Fibroblast of lung (primary cell): ENCODE results near the gene ZFPM1. TPM values are rescaled to one million over a fixed set of nuclear protein-coding genes. Genes with fewer than 3 reads are reported as not detected.

Experiments
- DNase-seq, 2 donors: peaks; one replicate each; pipeline versions ENCODE4 v3.0.0 to v3.0.0-alpha.2; 2010; ENCODE audit warnings: low read depth in 2 of 2
- H2AFZ ChIP-seq: 2 replicates; pipeline ENCODE4 v1.5.1; 2012; ENCODE audit warnings: low read length, control low read depth, inconsistent platforms
- H3K27ac ChIP-seq: 2 replicates; pipeline ENCODE4 v1.5.1; 2011; ENCODE audit warnings: low read length, control low read depth; ENCODE audit not compliant: insufficient read depth
- H3K27me3 ChIP-seq: 2 replicates; pipeline ENCODE4 v1.5.1; 2011; ENCODE audit warnings: mild to moderate bottlenecking, low read length; ENCODE audit not compliant: control insufficient read depth, insufficient read depth
- H3K36me3 ChIP-seq: 2 replicates; pipeline ENCODE4 v1.5.1; 2011; ENCODE audit warnings: low read length; ENCODE audit not compliant: control insufficient read depth, insufficient read depth
- H3K4me1 ChIP-seq: 2 replicates; pipeline ENCODE4 v1.5.1; 2011; ENCODE audit warnings: low read length; ENCODE audit not compliant: control insufficient read depth, insufficient read depth; ENCODE audit errors: extremely low read depth
- H3K4me2 ChIP-seq: 2 replicates; pipeline ENCODE4 v1.5.1; 2011; ENCODE audit warnings: low read length, control low read depth; ENCODE audit not compliant: insufficient read depth; ENCODE audit errors: extremely low read depth
- H3K4me3 ChIP-seq, 4 experiments: fragments of 200-600 bp in 1 of 4; sonication (generic) in 1 of 4; replicated peaks in 1 of 4; 2 replicates each; pipeline ENCODE4 v1.5.1; 2011 to 2016; ENCODE audit warnings: low read length in 4 of 4, low read depth in 3 of 4, mild to moderate bottlenecking in 3 of 4, control low read depth in 2 of 4, inconsistent platforms in 1 of 4, mixed read lengths in 1 of 4; ENCODE audit not compliant: insufficient read depth in 1 of 4; ENCODE audit errors: control extremely low read depth in 1 of 4
- H3K79me2 ChIP-seq: 2 replicates; pipeline ENCODE4 v1.5.1; 2012; ENCODE audit warnings: mild to moderate bottlenecking, low read length, inconsistent platforms; ENCODE audit not compliant: control insufficient read depth, insufficient read depth
- H3K9ac ChIP-seq: 2 replicates; pipeline ENCODE4 v1.5.1; 2011; ENCODE audit warnings: mild to moderate bottlenecking, low read length, control low read depth; ENCODE audit not compliant: insufficient read depth
- H3K9me3 ChIP-seq: 2 replicates; pipeline ENCODE4 v1.5.1; 2012; ENCODE audit warnings: low read depth, low read length; ENCODE audit not compliant: control insufficient read depth, insufficient read depth
- H4K20me1 ChIP-seq: 2 replicates; pipeline ENCODE4 v1.5.1; 2011; ENCODE audit warnings: low read length; ENCODE audit not compliant: control insufficient read depth, insufficient read depth; ENCODE audit errors: extremely low read depth
- EZH2 ChIP-seq: IDR thresholded peaks from 2 replicates; pipeline ENCODE4 v1.5.1; 2012; ENCODE audit warnings: low read length, control low read depth, mild to moderate bottlenecking; ENCODE audit errors: missing control alignments
- polyA plus RNA-seq, 2 donors: library from polyadenylated mRNA; depleted of rRNA in 1 of 2; stranded (reverse) in 1 of 2; unstranded in 1 of 2; fragments of >200 nt; gene quantifications; 2 replicates each; pipeline ENCODE4 v1.2.1, GENCODE V29; 2011 to 2012; ENCODE audit warnings: missing spikeins in 1 of 2
- total RNA-seq: library from RNA; depleted of rRNA; stranded (reverse); fragments of >200 nt; gene quantifications from 2 replicates; pipeline ENCODE4 v1.2.1, GENCODE V29; 2014
- TF ChIP-seq, protein P1 (sequence below), 2 donors: IDR thresholded peaks in 1 of 2; conservative IDR thresholded peaks in 1 of 2; 1 replicate in 1 of 2; 2 replicates in 1 of 2; pipeline ENCODE4 v1.5.1; 2011 to 2012; ENCODE audit warnings: low read length in 2 of 2, control low read depth in 1 of 2, inconsistent platforms in 1 of 2, low read depth in 1 of 2, mild to moderate bottlenecking in 1 of 2

Gene ZFPM1
- total and polyA plus RNA-seq, 2 donors (not counting 1 experiment from before 2014, with no cell fraction given): 0.27 to 1.7 TPM

DNA sequence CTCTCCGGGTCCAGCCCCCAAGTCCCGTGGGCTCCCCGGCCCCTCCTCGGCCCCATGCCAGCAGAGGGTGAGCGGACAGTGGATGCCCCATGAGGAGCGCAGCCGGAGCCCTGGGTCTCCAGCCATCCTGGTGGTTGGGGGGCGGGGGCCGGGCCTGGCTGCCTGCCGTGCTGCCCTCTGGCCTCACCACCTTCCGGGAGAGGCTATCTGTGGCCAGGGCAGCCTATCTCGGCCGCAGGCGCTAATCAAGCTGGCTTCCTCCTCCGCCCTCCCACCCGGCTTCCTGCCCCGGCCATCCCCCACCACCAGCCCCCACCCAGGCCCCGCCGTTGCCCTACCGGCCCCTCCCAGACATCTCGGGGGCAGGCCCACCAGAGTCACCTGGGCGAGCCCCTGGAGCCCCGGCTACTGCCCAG, 46.8 kb downstream of the ZFPM1 start:
- TF ChIP-seq EZH2: no peak
- TF ChIP-seq, protein P1, sequence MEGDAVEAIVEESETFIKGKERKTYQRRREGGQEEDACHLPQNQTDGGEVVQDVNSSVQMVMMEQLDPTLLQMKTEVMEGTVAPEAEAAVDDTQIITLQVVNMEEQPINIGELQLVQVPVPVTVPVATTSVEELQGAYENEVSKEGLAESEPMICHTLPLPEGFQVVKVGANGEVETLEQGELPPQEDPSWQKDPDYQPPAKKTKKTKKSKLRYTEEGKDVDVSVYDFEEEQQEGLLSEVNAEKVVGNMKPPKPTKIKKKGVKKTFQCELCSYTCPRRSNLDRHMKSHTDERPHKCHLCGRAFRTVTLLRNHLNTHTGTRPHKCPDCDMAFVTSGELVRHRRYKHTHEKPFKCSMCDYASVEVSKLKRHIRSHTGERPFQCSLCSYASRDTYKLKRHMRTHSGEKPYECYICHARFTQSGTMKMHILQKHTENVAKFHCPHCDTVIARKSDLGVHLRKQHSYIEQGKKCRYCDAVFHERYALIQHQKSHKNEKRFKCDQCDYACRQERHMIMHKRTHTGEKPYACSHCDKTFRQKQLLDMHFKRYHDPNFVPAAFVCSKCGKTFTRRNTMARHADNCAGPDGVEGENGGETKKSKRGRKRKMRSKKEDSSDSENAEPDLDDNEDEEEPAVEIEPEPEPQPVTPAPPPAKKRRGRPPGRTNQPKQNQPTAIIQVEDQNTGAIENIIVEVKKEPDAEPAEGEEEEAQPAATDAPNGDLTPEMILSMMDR (conservative IDR thresholded peaks at IDR 0.05 in 1 of 2, IDR thresholded peaks at IDR 0.05 in 1 of 2; ENCODE audit: low read depth in 1 of 2, low read length in 2 of 2): no peak
- no peaks in the 10 kb centered on the region for H4K20me1 ChIP-seq
- no peaks in the 10 kb centered on the region for H3K36me3 ChIP-seq
- H3K9ac ChIP-seq: no peak overlapping the region
- no peaks in the 10 kb centered on the region for H3K27me3 ChIP-seq
- no peak overlapping the region for H2AFZ ChIP-seq
- no peak overlapping the region for H3K4me2 ChIP-seq
- DNase-seq: no peak
- no peaks in the 10 kb centered on the region for H3K4me1 ChIP-seq
- H3K4me3 ChIP-seq: no peak overlapping the region
- no peaks in the 10 kb centered on the region for H3K9me3 ChIP-seq
- no peak overlapping the region for H3K27ac ChIP-seq
- H3K79me2 ChIP-seq: no peaks in the 10 kb centered on the region

DNA sequence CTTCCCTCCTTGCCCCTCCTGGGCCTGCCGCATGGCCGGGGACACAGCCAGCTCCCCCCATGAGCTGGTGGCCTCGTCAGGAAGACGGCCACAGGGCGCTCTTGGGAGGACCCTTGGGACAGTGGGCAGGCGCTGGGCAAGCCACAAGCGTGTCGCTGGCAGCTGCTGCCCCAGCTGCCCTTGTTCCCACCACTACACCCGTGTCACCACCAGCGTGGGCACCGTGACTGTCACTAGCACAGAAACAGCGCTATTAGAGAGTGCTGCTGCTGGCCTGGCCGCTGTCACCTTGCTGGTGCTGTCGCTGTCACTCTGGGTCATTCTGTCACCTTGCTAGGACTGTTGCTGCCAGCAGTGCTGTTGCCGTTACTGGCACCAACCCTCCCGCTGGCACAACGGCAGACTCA, 47.2 kb downstream of the ZFPM1 start:
- no peak for TF ChIP-seq EZH2
- TF ChIP-seq, protein P1 (conservative IDR thresholded peaks at IDR 0.05 in 1 of 2, IDR thresholded peaks at IDR 0.05 in 1 of 2; ENCODE audit: low read depth in 1 of 2, low read length in 2 of 2): no peak
- H3K27me3 ChIP-seq: no peaks in the 10 kb centered on the region
- H3K4me1 ChIP-seq: no peaks in the 10 kb centered on the region
- H4K20me1 ChIP-seq: no peaks in the 10 kb centered on the region
- H3K4me2 ChIP-seq: no peak overlapping the region
- no peak overlapping the region for H3K4me3 ChIP-seq
- H2AFZ ChIP-seq: no peak overlapping the region
- H3K27ac ChIP-seq: no peak overlapping the region
- H3K36me3 ChIP-seq: no peaks in the 10 kb centered on the region
- no peaks in the 10 kb centered on the region for H3K79me2 ChIP-seq
- no peaks in the 10 kb centered on the region for H3K9me3 ChIP-seq
- no peak overlapping the region for H3K9ac ChIP-seq
- DNase-seq: no peak

DNA sequence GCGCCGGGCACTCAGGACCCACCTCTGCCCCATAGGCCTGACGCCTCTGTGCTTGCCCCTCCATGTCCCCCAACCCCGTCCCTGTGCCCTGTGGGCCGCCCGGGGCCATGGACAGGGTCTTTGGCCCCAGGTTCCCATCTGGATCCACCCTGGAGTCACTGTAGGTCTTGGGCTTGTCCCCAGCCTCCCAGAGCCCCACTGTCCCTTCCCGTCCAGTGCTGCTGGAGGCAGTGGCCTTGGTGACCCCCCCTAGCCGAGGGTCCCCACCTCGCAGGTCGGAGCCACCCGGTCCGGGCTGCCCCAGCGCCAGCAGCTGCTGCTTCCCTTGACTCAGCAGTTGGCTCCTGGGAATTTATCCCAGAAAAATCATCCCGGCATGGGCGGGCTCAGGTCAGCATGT, 49.3 kb downstream of the ZFPM1 start:
- Histone ChIP-seq H3K27ac (no peak overlapping the region), H3K9ac (no peak overlapping the region), H3K79me2 (no peaks in the 10 kb centered on the region), H3K27me3 (no peaks in the 10 kb centered on the region), H3K4me2 (no peak overlapping the region), H3K4me3 (no peak overlapping the region), H4K20me1 (no peaks in the 10 kb centered on the region), H3K4me1 (no peaks in the 10 kb centered on the region), H3K9me3 (no peaks in the 10 kb centered on the region), H2AFZ (no peak overlapping the region), H3K36me3 (no peaks in the 10 kb centered on the region)
- TF ChIP-seq, protein P1 (conservative IDR thresholded peaks at IDR 0.05 in 1 of 2, IDR thresholded peaks at IDR 0.05 in 1 of 2; ENCODE audit: low read depth in 1 of 2, low read length in 2 of 2): no peak
- no peak for TF ChIP-seq EZH2
- no peak for DNase-seq
